Adrenal gland (tissue), 12 donors: ENCODE measurements around the gene PTCH1. TPM values are rescaled to one million over a fixed set of nuclear protein-coding genes. Genes with fewer than 3 reads are reported as not detected.

Source experiments
- DNase-seq, 7 donors: peaks; one replicate each; pipeline ENCODE4 v3.0.0-alpha.2; 2019 to 2020
- H3K27ac ChIP-seq, 5 donors: fragments of 200-600 bp; sonication (generic) in 4 of 5; 1 replicate in 3 of 5; 2 replicates in 2 of 5; pipeline versions ENCODE4 v1.5.1 to v1.8.0; 2016 to 2020; ENCODE audit warnings: mild to moderate bottlenecking in 1 of 5
- H3K27me3 ChIP-seq: fragments of 200-600 bp; 2 replicates; pipeline ENCODE4 v1.8.0; 2021
- H3K36me3 ChIP-seq, 2 donors: fragments of 200-600 bp; replicated peaks in 1 of 2; 1 replicate in 1 of 2; 2 replicates in 1 of 2; pipeline versions ENCODE4 v1.5.1 to v1.8.0; 2018 to 2022
- H3K4me1 ChIP-seq, 2 donors: fragments of 200-600 bp; replicated peaks in 1 of 2; 1 replicate in 1 of 2; 2 replicates in 1 of 2; pipeline versions ENCODE4 v1.5.1 to v1.8.0; 2018 to 2021
- H3K4me3 ChIP-seq, 4 donors: fragments of 200-600 bp; sonication (generic) in 3 of 4; one replicate each; pipeline ENCODE4 v1.5.1; 2016 to 2018
- H3K9me3 ChIP-seq, 3 donors: fragments of 200-600 bp; sonication (generic) in 1 of 3; replicated peaks in 1 of 3; 1 replicate in 2 of 3; 2 replicates in 1 of 3; pipeline versions ENCODE4 v1.5.1 to v1.8.0; 2016 to 2021
- CTCF ChIP-seq, 6 experiments: fragments of 450-650 bp in 4 of 6; fragments of 200-600 bp in 2 of 6; sonication (generic) in 1 of 6; IDR thresholded peaks; 1 replicate in 5 of 6; 2 replicates in 1 of 6; pipeline versions ENCODE4 v1.5.1 to v1.8.0; 2016 to 2021; ENCODE audit warnings: antibody characterized with exemption in 6 of 6, mild to moderate bottlenecking in 2 of 6, moderate library complexity in 1 of 6
- POLR2A ChIP-seq, 2 donors: fragments of 450-650 bp; IDR thresholded peaks; one replicate each; pipeline ENCODE4 v1.6.1; 2017; ENCODE audit warnings: antibody characterized with exemption in 2 of 2, mild to moderate bottlenecking in 2 of 2, moderate library complexity in 1 of 2
- WGBS, 4 donors: extraction: QIAGEN DNeasy Blood & Tissue Kit in 2 of 4; methylation state at CpG; one replicate each; pipeline versions ENCODE4 v1.1.5 to v1.1.7; 2013 to 2017; 5-methylcytosine and 5-hydroxymethylcytosine counted together
- intact Hi-C, 2 donors: fragments of 100-400 bp; cut with DNase I; formaldehyde crosslinking; loops; one replicate each; pipeline versions ENCODE4 v1.14.1 to v1.15.0; 2022 to 2023
- polyA plus RNA-seq, 3 donors: library from polyadenylated mRNA; stranded (reverse); fragments of 200-250 nt in 2 of 3; fragments of 350-450 nt in 1 of 3; fragmentation: Illumina TruSeq in 1 of 3; extraction: RNeasy Lipid Tissue Mini Kit (QIAGEN cat#74804) in 1 of 3; gene quantifications; one replicate each; pipeline ENCODE4 v1.2.3, GENCODE V29; 2013 to 2014
- total RNA-seq, 9 donors: library from RNA; depleted of rRNA in 4 of 9; stranded (reverse); fragments of >200 nt in 4 of 9; fragments of 120-200 nt in 1 of 9; fragmentation: NEBNext Ultra II Directional in 1 of 9; extraction: Animal tissue kit (Norgen Biotek cat#: 25700) in 1 of 9; gene quantifications; one replicate each; pipeline versions ENCODE4 v1.1.0 to v1.2.4, GENCODE V29; 2013 to 2023
- donor health status: healthy with polysubstance abuse.
- donor health status: Bipolar disorder and iron deficiency.
- donor health status: DM: yes; HTN: yes; CAD: no.
- donor health status: DM: no; HTN: no; CAD: no.
- donor health status: DM: no; HTN: no; CAD: no.
- donor health status: DM: yes; HTN: yes; CAD: no.

The PTCH1 gene
- total and polyA plus RNA-seq, 12 donors = 2.5 to 29.8 (median 9.7) TPM

- peak; percentile 50 to 62 (median 52) for DNase-seq
- no peak for TF ChIP-seq CTCF (IDR thresholded peaks at IDR 0.05)
- TF ChIP-seq POLR2A (IDR thresholded peaks at IDR 0.05) = no peak
- no peaks in the 10 kb centered on the region for H3K27me3 ChIP-seq
- intact Hi-C loops = loop anchor here (5.0 to 10.0 kb wide), 2 partner anchors 190 to 193 kb away; partner anchors contain the start of gene FANCC (in 2 of the 2)
- H3K4me1 ChIP-seq = peaks cover 9 to 12% of the 10 kb centered on the region in 2 donors
- H3K36me3 ChIP-seq = no peaks in the 10 kb centered on the region
- H3K27ac ChIP-seq = peak overlapping the region; percentile 43 to 90 (median 76)
- peak overlapping the region; percentile 49 to 95 (median 79) for H3K4me3 ChIP-seq
- H3K9me3 ChIP-seq = no peaks in the 10 kb centered on the region
- WGBS, 4 donors = 0 to 1% (median 0%) methylated on average over 30 to 36 of the region's 36 CpGs
Measured at GRCh38 chr9:95507464-95508241, 9.1 kb downstream of the PTCH1 start.

- Histone ChIP-seq H3K9me3 (no peaks in the 10 kb centered on the region), H3K36me3 (no peaks in the 10 kb centered on the region), H3K4me3 (peak overlapping the region; percentile 56 to 95 (median 79)), H3K27ac (peak overlapping the region; percentile 48 to 90 (median 76)), H3K27me3 (no peaks in the 10 kb centered on the region), H3K4me1 (peaks cover 9 to 12% of the 10 kb centered on the region in 2 donors)
- intact Hi-C loops = loop anchor here (5.0 to 10.0 kb wide), 2 partner anchors 190 to 192 kb away; partner anchors contain the start of gene FANCC (in 2 of the 2)
- TF ChIP-seq POLR2A (IDR thresholded peaks at IDR 0.05) = peak in 1 of 2 donors; percentile 46
- peak in 1 of 6 experiments; percentile 11 for TF ChIP-seq CTCF (IDR thresholded peaks at IDR 0.05)
- WGBS, 4 donors = 0 to 2% (median 0%) methylated on average over 25 to 60 of the region's 60 CpGs
- peak; percentile 37 to 62 (median 53) for DNase-seq
Measured at GRCh38 chr9:95506678-95507463, 9.9 kb downstream of the PTCH1 start.

- Histone ChIP-seq H3K4me3 (peak overlapping the region; percentile 56 to 95 (median 79)), H3K9me3 (no peaks in the 10 kb centered on the region), H3K27ac (peak overlapping the region; percentile 48 to 90 (median 76)), H3K36me3 (no peaks in the 10 kb centered on the region), H3K4me1 (peaks cover 9 to 12% of the 10 kb centered on the region in 2 donors), H3K27me3 (no peaks in the 10 kb centered on the region)
- WGBS, 4 donors = 0 to 1% (median 0%) methylated on average over 3 to 23 of the region's 23 CpGs
- intact Hi-C loops = loop anchor here (5.0 to 10.0 kb wide), 2 partner anchors 189 to 192 kb away; partner anchors contain the start of gene FANCC (in 2 of the 2)
- TF ChIP-seq CTCF (IDR thresholded peaks at IDR 0.05) = no peak
- TF ChIP-seq POLR2A (IDR thresholded peaks at IDR 0.05) = no peak
- peak in 5 of 7 donors; percentile 29 to 59 (median 37) for DNase-seq
Measured at GRCh38 chr9:95506428-95506677, 10.4 kb downstream of the PTCH1 start.
